ENCODE results near the gene NGFR.

DNA sequence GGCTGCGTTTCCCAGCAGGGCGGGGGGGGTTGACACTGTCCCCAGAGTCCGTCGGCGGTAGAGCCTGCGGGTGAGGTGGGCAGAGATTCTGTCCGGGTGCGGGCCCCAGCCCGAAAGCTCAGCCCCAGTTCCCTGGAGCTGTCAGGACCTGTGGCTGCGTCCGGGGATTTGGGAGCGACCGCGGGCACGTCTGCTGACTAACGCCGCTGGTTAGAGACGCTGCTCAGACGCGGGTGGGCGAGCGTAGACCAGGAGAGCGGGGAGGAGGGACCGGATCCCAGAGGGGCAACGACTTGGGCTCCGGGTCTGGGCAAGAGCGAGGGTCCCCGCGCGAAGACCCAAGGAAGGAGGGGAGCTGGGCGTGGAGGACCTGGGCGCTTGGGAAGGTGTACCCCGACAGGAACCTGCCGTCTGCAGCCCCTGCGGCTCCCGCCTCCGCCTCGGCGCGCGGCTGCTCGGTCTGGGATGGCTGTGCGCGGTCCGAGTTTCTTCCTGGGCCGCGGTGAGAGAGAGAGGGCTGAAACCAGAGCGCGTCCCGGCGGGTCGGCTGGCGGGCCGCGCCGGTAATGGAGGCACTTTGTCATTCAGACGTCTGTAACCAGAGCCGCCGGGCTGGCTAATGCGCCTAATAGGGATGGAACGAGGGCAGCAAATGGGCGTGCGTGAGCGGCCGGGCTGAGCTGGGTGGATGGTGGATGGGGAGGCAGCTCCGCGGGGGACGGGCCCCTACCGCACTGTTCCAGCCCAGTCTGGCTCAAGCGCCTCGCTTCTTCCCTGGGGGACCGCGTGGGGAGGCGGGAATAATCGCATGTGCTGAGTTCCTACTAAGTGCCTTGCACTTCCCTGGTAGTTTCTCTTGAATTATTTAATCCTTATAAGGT lies 2.3 kb downstream of the NGFR start:
- TF ChIP-seq JUN (CRISPR knock-in tag; IDR thresholded peaks at IDR 0.05) (no peak), IRF2 (CRISPR knock-in tag; IDR thresholded peaks at IDR 0.05; ENCODE audit: borderline replicate concordance, low read depth) (no peak), CBFB (CRISPR knock-in tag; IDR thresholded peaks at IDR 0.05; ENCODE audit: low read depth) (no peak)
- TF ChIP-seq, protein P1, sequence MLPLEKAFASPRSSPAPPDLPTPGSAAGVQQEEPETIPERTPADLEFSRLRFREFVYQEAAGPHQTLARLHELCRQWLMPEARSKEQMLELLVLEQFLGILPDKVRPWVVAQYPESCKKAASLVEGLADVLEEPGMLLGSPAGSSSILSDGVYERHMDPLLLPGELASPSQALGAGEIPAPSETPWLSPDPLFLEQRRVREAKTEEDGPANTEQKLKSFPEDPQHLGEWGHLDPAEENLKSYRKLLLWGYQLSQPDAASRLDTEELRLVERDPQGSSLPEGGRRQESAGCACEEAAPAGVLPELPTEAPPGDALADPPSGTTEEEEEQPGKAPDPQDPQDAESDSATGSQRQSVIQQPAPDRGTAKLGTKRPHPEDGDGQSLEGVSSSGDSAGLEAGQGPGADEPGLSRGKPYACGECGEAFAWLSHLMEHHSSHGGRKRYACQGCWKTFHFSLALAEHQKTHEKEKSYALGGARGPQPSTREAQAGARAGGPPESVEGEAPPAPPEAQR (CRISPR knock-in tag; IDR thresholded peaks at IDR 0.05), result no peak
- TF ChIP-seq, protein P2, sequence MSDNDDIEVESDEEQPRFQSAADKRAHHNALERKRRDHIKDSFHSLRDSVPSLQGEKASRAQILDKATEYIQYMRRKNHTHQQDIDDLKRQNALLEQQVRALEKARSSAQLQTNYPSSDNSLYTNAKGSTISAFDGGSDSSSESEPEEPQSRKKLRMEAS (CRISPR knock-in tag; IDR thresholded peaks at IDR 0.05), result no peak; the same call in 1 of the 2 replicates
- TF ChIP-seq, protein P3, sequence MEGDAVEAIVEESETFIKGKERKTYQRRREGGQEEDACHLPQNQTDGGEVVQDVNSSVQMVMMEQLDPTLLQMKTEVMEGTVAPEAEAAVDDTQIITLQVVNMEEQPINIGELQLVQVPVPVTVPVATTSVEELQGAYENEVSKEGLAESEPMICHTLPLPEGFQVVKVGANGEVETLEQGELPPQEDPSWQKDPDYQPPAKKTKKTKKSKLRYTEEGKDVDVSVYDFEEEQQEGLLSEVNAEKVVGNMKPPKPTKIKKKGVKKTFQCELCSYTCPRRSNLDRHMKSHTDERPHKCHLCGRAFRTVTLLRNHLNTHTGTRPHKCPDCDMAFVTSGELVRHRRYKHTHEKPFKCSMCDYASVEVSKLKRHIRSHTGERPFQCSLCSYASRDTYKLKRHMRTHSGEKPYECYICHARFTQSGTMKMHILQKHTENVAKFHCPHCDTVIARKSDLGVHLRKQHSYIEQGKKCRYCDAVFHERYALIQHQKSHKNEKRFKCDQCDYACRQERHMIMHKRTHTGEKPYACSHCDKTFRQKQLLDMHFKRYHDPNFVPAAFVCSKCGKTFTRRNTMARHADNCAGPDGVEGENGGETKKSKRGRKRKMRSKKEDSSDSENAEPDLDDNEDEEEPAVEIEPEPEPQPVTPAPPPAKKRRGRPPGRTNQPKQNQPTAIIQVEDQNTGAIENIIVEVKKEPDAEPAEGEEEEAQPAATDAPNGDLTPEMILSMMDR (IDR thresholded peaks at IDR 0.05), result no peak
- TF ChIP-seq, protein P4, sequence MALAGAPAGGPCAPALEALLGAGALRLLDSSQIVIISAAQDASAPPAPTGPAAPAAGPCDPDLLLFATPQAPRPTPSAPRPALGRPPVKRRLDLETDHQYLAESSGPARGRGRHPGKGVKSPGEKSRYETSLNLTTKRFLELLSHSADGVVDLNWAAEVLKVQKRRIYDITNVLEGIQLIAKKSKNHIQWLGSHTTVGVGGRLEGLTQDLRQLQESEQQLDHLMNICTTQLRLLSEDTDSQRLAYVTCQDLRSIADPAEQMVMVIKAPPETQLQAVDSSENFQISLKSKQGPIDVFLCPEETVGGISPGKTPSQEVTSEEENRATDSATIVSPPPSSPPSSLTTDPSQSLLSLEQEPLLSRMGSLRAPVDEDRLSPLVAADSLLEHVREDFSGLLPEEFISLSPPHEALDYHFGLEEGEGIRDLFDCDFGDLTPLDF (CRISPR knock-in tag; IDR thresholded peaks at IDR 0.05), result no peak
- TF ChIP-seq, protein P5, sequence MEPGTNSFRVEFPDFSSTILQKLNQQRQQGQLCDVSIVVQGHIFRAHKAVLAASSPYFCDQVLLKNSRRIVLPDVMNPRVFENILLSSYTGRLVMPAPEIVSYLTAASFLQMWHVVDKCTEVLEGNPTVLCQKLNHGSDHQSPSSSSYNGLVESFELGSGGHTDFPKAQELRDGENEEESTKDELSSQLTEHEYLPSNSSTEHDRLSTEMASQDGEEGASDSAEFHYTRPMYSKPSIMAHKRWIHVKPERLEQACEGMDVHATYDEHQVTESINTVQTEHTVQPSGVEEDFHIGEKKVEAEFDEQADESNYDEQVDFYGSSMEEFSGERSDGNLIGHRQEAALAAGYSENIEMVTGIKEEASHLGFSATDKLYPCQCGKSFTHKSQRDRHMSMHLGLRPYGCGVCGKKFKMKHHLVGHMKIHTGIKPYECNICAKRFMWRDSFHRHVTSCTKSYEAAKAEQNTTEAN (CRISPR knock-in tag; IDR thresholded peaks at IDR 0.05), result 0 out of 2 replicates have a peak, but pooled peaks have one; percentile 42
- TF ChIP-seq, protein P6, sequence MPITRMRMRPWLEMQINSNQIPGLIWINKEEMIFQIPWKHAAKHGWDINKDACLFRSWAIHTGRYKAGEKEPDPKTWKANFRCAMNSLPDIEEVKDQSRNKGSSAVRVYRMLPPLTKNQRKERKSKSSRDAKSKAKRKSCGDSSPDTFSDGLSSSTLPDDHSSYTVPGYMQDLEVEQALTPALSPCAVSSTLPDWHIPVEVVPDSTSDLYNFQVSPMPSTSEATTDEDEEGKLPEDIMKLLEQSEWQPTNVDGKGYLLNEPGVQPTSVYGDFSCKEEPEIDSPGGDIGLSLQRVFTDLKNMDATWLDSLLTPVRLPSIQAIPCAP (CRISPR knock-in tag; IDR thresholded peaks at IDR 0.05), result no peak

All from WTC11 (cell line).